Measurements from ENCODE around the gene SYT1. TPM values are rescaled to one million over a fixed set of nuclear protein-coding genes. Genes with fewer than 3 reads are reported as not detected.

SYT1 gene
- total RNA-seq, 4 donors from 2014 or later, result 1.4 to 4.1 (median 1.8) TPM

DNA sequence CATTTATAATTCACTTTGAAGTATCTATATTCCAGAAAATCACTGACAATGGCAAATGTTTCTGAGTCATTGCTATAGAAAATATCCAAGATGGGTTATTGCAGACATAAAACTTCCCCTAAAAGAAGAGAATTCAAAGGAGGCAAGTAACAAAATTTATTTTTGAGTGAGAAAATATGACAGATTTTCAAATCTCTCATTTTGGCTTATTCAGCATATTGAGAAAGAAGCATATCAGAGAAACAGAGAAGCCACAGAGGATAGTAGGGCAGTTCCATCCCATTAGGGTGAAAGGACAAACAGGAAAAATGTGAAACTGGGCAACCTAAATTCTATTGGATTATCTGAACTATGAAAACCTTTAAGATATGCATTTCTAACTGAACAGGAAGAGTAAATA lies 85.0 kb downstream of the SYT1 start:
- Histone ChIP-seq H3K4me3 (no peak overlapping the region), H3K9me3 (no peaks in the 10 kb centered on the region), H3K36me3 (no peaks in the 10 kb centered on the region), H3K27ac (no peak overlapping the region), H3K4me1 (no peaks in the 10 kb centered on the region), H3K27me3 (no peaks in the 10 kb centered on the region)
- no peak for DNase-seq
- TF ChIP-seq POLR2A (IDR thresholded peaks at IDR 0.05) (no peak), CTCF (IDR thresholded peaks at IDR 0.05) (no peak)

DNA sequence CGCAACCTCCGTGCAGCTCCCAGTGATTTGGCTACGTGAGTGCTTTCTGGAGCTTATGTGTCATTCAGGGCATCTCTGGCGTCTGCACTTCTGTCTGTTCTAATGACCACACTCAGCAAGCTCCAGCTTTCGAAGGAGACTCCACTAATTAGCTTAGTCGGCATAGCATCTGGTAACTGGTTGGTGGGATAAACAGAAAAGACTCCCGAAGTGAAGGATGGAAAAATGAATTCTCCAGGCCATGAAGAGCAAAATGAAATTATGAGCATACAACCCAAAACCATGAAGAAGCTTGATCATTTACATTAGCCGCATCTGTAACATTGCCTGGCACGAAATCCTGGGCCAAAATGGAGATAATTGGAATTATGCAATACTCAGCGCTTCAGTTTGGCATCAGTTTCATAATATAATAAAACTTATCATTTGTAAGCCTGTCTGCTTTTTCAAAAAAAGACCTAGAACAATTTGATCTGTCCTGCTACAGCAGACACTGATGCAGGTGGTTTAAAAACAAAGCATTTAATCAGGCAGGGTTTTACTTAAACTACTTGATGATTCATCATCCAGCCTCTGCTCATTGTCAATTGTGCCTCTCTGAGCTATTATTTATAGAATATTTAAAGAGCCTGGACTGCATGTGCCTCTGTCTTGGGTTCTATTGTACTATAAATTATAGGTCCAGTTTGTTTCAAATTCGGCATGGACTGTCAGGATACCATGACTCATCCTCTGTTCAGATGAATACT lies 87.4 kb downstream of the SYT1 start:
- no peak for DNase-seq
- Histone ChIP-seq H3K27me3 (no peaks in the 10 kb centered on the region), H3K36me3 (no peaks in the 10 kb centered on the region), H3K9me3 (no peaks in the 10 kb centered on the region), H3K4me1 (no peaks in the 10 kb centered on the region), H3K4me3 (no peak overlapping the region), H3K27ac (no peak overlapping the region)
- TF ChIP-seq POLR2A (IDR thresholded peaks at IDR 0.05) (no peak), CTCF (IDR thresholded peaks at IDR 0.05) (no peak)

DNA sequence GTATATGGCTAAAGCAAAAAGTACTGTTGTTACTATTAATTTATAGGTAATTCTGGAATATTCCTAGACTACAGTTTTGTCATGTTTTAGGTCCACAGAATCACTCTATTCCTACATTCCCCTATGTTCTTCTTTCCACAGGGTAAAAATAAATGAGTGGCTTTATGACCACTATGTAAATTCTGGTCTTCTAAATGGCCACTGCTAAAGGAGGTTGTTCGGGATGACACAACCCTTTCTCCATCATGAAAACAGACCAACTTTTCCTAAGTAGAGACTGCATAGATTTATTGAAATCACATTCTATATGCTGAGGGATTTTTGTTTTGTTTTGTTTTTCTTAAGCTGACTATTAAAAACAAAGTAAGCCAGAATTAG lies 88.0 kb downstream of the SYT1 start:
- Histone ChIP-seq H3K27ac (no peak overlapping the region), H3K4me3 (no peak overlapping the region), H3K9me3 (no peaks in the 10 kb centered on the region), H3K36me3 (no peaks in the 10 kb centered on the region), H3K4me1 (no peaks in the 10 kb centered on the region), H3K27me3 (no peaks in the 10 kb centered on the region)
- TF ChIP-seq CTCF (IDR thresholded peaks at IDR 0.05) (no peak), POLR2A (IDR thresholded peaks at IDR 0.05) (no peak)
- no peak for DNase-seq

GRCh38 chr12:78958941-78959340 lies 94.4 kb downstream of the SYT1 start:
- H3K27me3 ChIP-seq, result no peaks in the 10 kb centered on the region
- H3K4me3 ChIP-seq, result no peak overlapping the region
- H3K4me1 ChIP-seq, result no peaks in the 10 kb centered on the region
- no peak for DNase-seq
- no peaks in the 10 kb centered on the region for H3K9me3 ChIP-seq
- TF ChIP-seq POLR2A (IDR thresholded peaks at IDR 0.05) (no peak), CTCF (IDR thresholded peaks at IDR 0.05) (no peak)
- H3K27ac ChIP-seq, result no peak overlapping the region
- H3K36me3 ChIP-seq, result no peaks in the 10 kb centered on the region

- Histone ChIP-seq H3K36me3 (no peaks in the 10 kb centered on the region), H3K27ac (no peak overlapping the region), H3K9me3 (no peaks in the 10 kb centered on the region), H3K4me1 (no peaks in the 10 kb centered on the region), H3K4me3 (no peak overlapping the region), H3K27me3 (no peaks in the 10 kb centered on the region)
- no peak for TF ChIP-seq POLR2A (IDR thresholded peaks at IDR 0.05)
- no peak for TF ChIP-seq CTCF (IDR thresholded peaks at IDR 0.05)
- DNase-seq, result no peak
These were observed 95.0 kb downstream of the SYT1 start for GRCh38 chr12:78959556-78959955.

- H3K36me3 ChIP-seq, result no peaks in the 10 kb centered on the region
- no peak for DNase-seq
- H3K4me3 ChIP-seq, result no peak overlapping the region
- no peak overlapping the region for H3K27ac ChIP-seq
- no peaks in the 10 kb centered on the region for H3K4me1 ChIP-seq
- TF ChIP-seq CTCF (IDR thresholded peaks at IDR 0.05) (no peak), POLR2A (IDR thresholded peaks at IDR 0.05) (no peak)
- no peaks in the 10 kb centered on the region for H3K9me3 ChIP-seq
- H3K27me3 ChIP-seq, result no peaks in the 10 kb centered on the region
These were observed 96.6 kb downstream of the SYT1 start for GRCh38 chr12:78961171-78961570.

Measured in Peyer's patch (tissue), 4 donors.